ENCODE results near the gene PEX7.

The PEX7 gene

GRCh38 chr6:136920671-136921380 is 98.4 kb downstream of the PEX7 start:
- peaks cover 12% of the 10 kb centered on the region for H3K27me3 ChIP-seq (ENCODE audit: insufficient read depth, low read length, poor library complexity)
- H4K5ac ChIP-seq (ENCODE audit: low read length) = no peak overlapping the region
- H2BK120ac ChIP-seq (ENCODE audit: low read depth, low read length) = no peak overlapping the region
- H3K4me3 ChIP-seq (ENCODE audit: low read length) = no peak overlapping the region
- no peak overlapping the region for H2BK5ac ChIP-seq (ENCODE audit: low read length)
- H3K36me3 ChIP-seq (ENCODE audit: control insufficient read depth, insufficient read depth, low read length) = no peaks in the 10 kb centered on the region
- peak overlapping the region; percentile 67 for H3K56ac ChIP-seq (ENCODE audit: low read length)
- H3K4ac ChIP-seq (ENCODE audit: low read depth, low read length) = no peak overlapping the region
- no peaks in the 10 kb centered on the region for H3K4me1 ChIP-seq (ENCODE audit: control insufficient read depth, low read depth, low read length)
- no peak overlapping the region for H2AK5ac ChIP-seq (ENCODE audit: low read length)
- WGBS (ENCODE audit: extremely low coverage, insufficient coverage, low lambda C conversion rate) = no CpG with 5 or more reads among the region's 37 CpGs
- no peaks in the 10 kb centered on the region for H3K79me1 ChIP-seq (ENCODE audit: low read length)
- peak overlapping the region; percentile 89 for H3K4me2 ChIP-seq (ENCODE audit: low read length)
- peak; percentile 50 for DNase-seq
- H3K79me2 ChIP-seq (ENCODE audit: control insufficient read depth, insufficient read depth, low read length) = no peaks in the 10 kb centered on the region
- H3K27ac ChIP-seq (ENCODE audit: low read depth, low read length) = no peak overlapping the region
- H3K23ac ChIP-seq (ENCODE audit: low read length) = peak overlapping the region; percentile 94
- no peak overlapping the region for H4K8ac ChIP-seq (ENCODE audit: low read depth, low read length)
- peak overlapping the region; percentile 2 for H3K18ac ChIP-seq (ENCODE audit: low read length)
- peak overlapping the region; percentile 34 for H3K9ac ChIP-seq (ENCODE audit: low read length)
- no peak overlapping the region for H2BK15ac ChIP-seq (replicated peaks; ENCODE audit: low read depth)

- Histone ChIP-seq H3K27ac (ENCODE audit: low read depth, low read length) (no peak overlapping the region), H3K23ac (ENCODE audit: low read length) (no peak overlapping the region), H3K4me1 (ENCODE audit: control insufficient read depth, low read depth, low read length) (no peaks in the 10 kb centered on the region), H3K4ac (ENCODE audit: low read depth, low read length) (no peak overlapping the region), H3K4me3 (ENCODE audit: low read length) (peak overlapping the region; percentile 32), H2AK5ac (ENCODE audit: low read length) (no peak overlapping the region), H3K18ac (ENCODE audit: low read length) (peak overlapping the region; percentile 2), H3K79me1 (ENCODE audit: low read length) (no peaks in the 10 kb centered on the region), H4K8ac (ENCODE audit: low read depth, low read length) (no peak overlapping the region), H2BK15ac (replicated peaks; ENCODE audit: low read depth) (no peak overlapping the region), H3K4me2 (ENCODE audit: low read length) (peak overlapping the region; percentile 89), H2BK120ac (ENCODE audit: low read depth, low read length) (no peak overlapping the region), H3K36me3 (ENCODE audit: control insufficient read depth, insufficient read depth, low read length) (no peaks in the 10 kb centered on the region), H2BK5ac (ENCODE audit: low read length) (no peak overlapping the region), H3K79me2 (ENCODE audit: control insufficient read depth, insufficient read depth, low read length) (no peaks in the 10 kb centered on the region), H3K9ac (ENCODE audit: low read length) (peak overlapping the region; percentile 15), H3K56ac (ENCODE audit: low read length) (peak overlapping the region; percentile 85), H4K5ac (ENCODE audit: low read length) (no peak overlapping the region), H3K27me3 (ENCODE audit: insufficient read depth, low read length, poor library complexity) (peaks cover 12% of the 10 kb centered on the region)
- no CpG with 5 or more reads among the region's 59 CpGs for WGBS (ENCODE audit: extremely low coverage, insufficient coverage, low lambda C conversion rate)
- peak; percentile 26 for DNase-seq
These were observed 99.1 kb downstream of the PEX7 start for GRCh38 chr6:136921381-136921935.

- H2BK5ac ChIP-seq (ENCODE audit: low read length) = no peak within 1 kb of the TSS
- peaks cover 12% of the 10 kb centered on the region for H3K27me3 ChIP-seq (ENCODE audit: insufficient read depth, low read length, poor library complexity)
- H2BK15ac ChIP-seq (replicated peaks; ENCODE audit: low read depth) = no peak within 1 kb of the TSS
- no peak within 1 kb of the TSS for H3K27ac ChIP-seq (ENCODE audit: low read depth, low read length)
- H3K79me2 ChIP-seq (ENCODE audit: control insufficient read depth, insufficient read depth, low read length) = no peaks in the 10 kb centered on the region
- WGBS (ENCODE audit: extremely low coverage, insufficient coverage, low lambda C conversion rate) = no CpG with 5 or more reads among the region's 86 CpGs
- H3K36me3 ChIP-seq (ENCODE audit: control insufficient read depth, insufficient read depth, low read length) = no peaks in the 10 kb centered on the region
- peak; percentile 57 for DNase-seq
- peak within 1 kb of the TSS; percentile 15 for H3K9ac ChIP-seq (ENCODE audit: low read length)
- peak within 1 kb of the TSS; percentile 2 for H3K18ac ChIP-seq (ENCODE audit: low read length)
- peak within 1 kb of the TSS; percentile 24 for H3K23ac ChIP-seq (ENCODE audit: low read length)
- H2AK5ac ChIP-seq (ENCODE audit: low read length) = no peak within 1 kb of the TSS
- H3K4me2 ChIP-seq (ENCODE audit: low read length) = peak within 1 kb of the TSS; percentile 89
- H3K4me1 ChIP-seq (ENCODE audit: control insufficient read depth, low read depth, low read length) = no peaks in the 10 kb centered on the region
- no peak within 1 kb of the TSS for H3K4ac ChIP-seq (ENCODE audit: low read depth, low read length)
- H3K4me3 ChIP-seq (ENCODE audit: low read length) = peak within 1 kb of the TSS; percentile 32
- no peak within 1 kb of the TSS for H2BK120ac ChIP-seq (ENCODE audit: low read depth, low read length)
- no peak within 1 kb of the TSS for H4K5ac ChIP-seq (ENCODE audit: low read length)
- no peak within 1 kb of the TSS for H4K8ac ChIP-seq (ENCODE audit: low read depth, low read length)
- H3K56ac ChIP-seq (ENCODE audit: low read length) = peak within 1 kb of the TSS; percentile 85
- H3K79me1 ChIP-seq (ENCODE audit: low read length) = no peaks in the 10 kb centered on the region
These were observed 99.7 kb downstream of the PEX7 start, which contains the start of gene SLC35D3 for GRCh38 chr6:136921936-136922684. Gene SLC35D3, plus strand, starts transcription at chr6:136922301. Its CDS starts 128 bp downstream, at chr6:136922429.

- H3K9ac ChIP-seq (ENCODE audit: low read length) = peak overlapping the region; percentile 15
- no peak overlapping the region for H4K8ac ChIP-seq (ENCODE audit: low read depth, low read length)
- H3K27me3 ChIP-seq (ENCODE audit: insufficient read depth, low read length, poor library complexity) = peaks cover 12% of the 10 kb centered on the region
- no peak overlapping the region for H3K18ac ChIP-seq (ENCODE audit: low read length)
- H3K4me3 ChIP-seq (ENCODE audit: low read length) = no peak overlapping the region
- no peaks in the 10 kb centered on the region for H3K4me1 ChIP-seq (ENCODE audit: control insufficient read depth, low read depth, low read length)
- H2BK120ac ChIP-seq (ENCODE audit: low read depth, low read length) = no peak overlapping the region
- H3K36me3 ChIP-seq (ENCODE audit: control insufficient read depth, insufficient read depth, low read length) = no peaks in the 10 kb centered on the region
- H2AK5ac ChIP-seq (ENCODE audit: low read length) = no peak overlapping the region
- H3K27ac ChIP-seq (ENCODE audit: low read depth, low read length) = no peak overlapping the region
- peak overlapping the region; percentile 89 for H3K4me2 ChIP-seq (ENCODE audit: low read length)
- no peak overlapping the region for H2BK5ac ChIP-seq (ENCODE audit: low read length)
- H2BK15ac ChIP-seq (replicated peaks; ENCODE audit: low read depth) = no peak overlapping the region
- no peak for DNase-seq
- no CpG with 5 or more reads among the region's 29 CpGs for WGBS (ENCODE audit: extremely low coverage, insufficient coverage, low lambda C conversion rate)
- no peak overlapping the region for H4K5ac ChIP-seq (ENCODE audit: low read length)
- peak overlapping the region; percentile 85 for H3K56ac ChIP-seq (ENCODE audit: low read length)
- no peak overlapping the region for H3K23ac ChIP-seq (ENCODE audit: low read length)
- no peaks in the 10 kb centered on the region for H3K79me2 ChIP-seq (ENCODE audit: control insufficient read depth, insufficient read depth, low read length)
- H3K79me1 ChIP-seq (ENCODE audit: low read length) = no peaks in the 10 kb centered on the region
- no peak overlapping the region for H3K4ac ChIP-seq (ENCODE audit: low read depth, low read length)
These were observed 100.3 kb downstream of the PEX7 start for GRCh38 chr6:136922685-136923006.

- Histone ChIP-seq H3K56ac (ENCODE audit: low read length) (no peak overlapping the region), H3K4ac (ENCODE audit: low read depth, low read length) (no peak overlapping the region)
- no CpG with 5 or more reads among the region's 65 CpGs for WGBS (ENCODE audit: extremely low coverage, insufficient coverage, low lambda C conversion rate)
These were observed 100.9 kb downstream of the PEX7 start for GRCh38 chr6:136923116-136923953.

More at GRCh38 chr6:136923116-136923953, 100.9 kb downstream of the PEX7 start:
- no peak overlapping the region for H2AK5ac ChIP-seq (ENCODE audit: low read length)
- H3K18ac ChIP-seq (ENCODE audit: low read length) = no peak overlapping the region
- H3K27me3 ChIP-seq (ENCODE audit: insufficient read depth, low read length, poor library complexity) = peaks cover 12% of the 10 kb centered on the region
- H2BK120ac ChIP-seq (ENCODE audit: low read depth, low read length) = no peak overlapping the region
- H4K5ac ChIP-seq (ENCODE audit: low read length) = no peak overlapping the region
- no peak overlapping the region for H4K8ac ChIP-seq (ENCODE audit: low read depth, low read length)
- no peaks in the 10 kb centered on the region for H3K4me1 ChIP-seq (ENCODE audit: control insufficient read depth, low read depth, low read length)
- no peak overlapping the region for H2BK5ac ChIP-seq (ENCODE audit: low read length)
- peak; percentile 22 for DNase-seq
- H3K79me2 ChIP-seq (ENCODE audit: control insufficient read depth, insufficient read depth, low read length) = no peaks in the 10 kb centered on the region
- H2BK15ac ChIP-seq (replicated peaks; ENCODE audit: low read depth) = no peak overlapping the region
- no peak overlapping the region for H3K23ac ChIP-seq (ENCODE audit: low read length)
- no peak overlapping the region for H3K4me2 ChIP-seq (ENCODE audit: low read length)
- no peak overlapping the region for H3K27ac ChIP-seq (ENCODE audit: low read depth, low read length)
- H3K4me3 ChIP-seq (ENCODE audit: low read length) = no peak overlapping the region
- H3K9ac ChIP-seq (ENCODE audit: low read length) = no peak overlapping the region
- H3K79me1 ChIP-seq (ENCODE audit: low read length) = no peaks in the 10 kb centered on the region
- H3K36me3 ChIP-seq (ENCODE audit: control insufficient read depth, insufficient read depth, low read length) = no peaks in the 10 kb centered on the region

All from mesendoderm (in vitro differentiated cells).